Uterus (tissue), 4 donors: ENCODE results near the gene WDFY2. TPM values are rescaled to one million over a fixed set of nuclear protein-coding genes. Genes with fewer than 3 reads are reported as not detected.

Experiments used
- DNase-seq, 2 donors: peaks; one replicate each; pipeline ENCODE4 v3.0.0-alpha.2; 2019 to 2020
- H3K27ac ChIP-seq, 2 donors: fragments of 200-600 bp; sonication (generic); 1 replicate in 1 of 2; 2 replicates in 1 of 2; pipeline ENCODE4 v1.5.1; 2016 to 2018
- H3K27me3 ChIP-seq, 2 donors: fragments of 200-600 bp; sonication (generic); one replicate each; pipeline ENCODE4 v1.5.1; 2018 to 2019; ENCODE audit warnings: control low read depth in 1 of 2
- H3K36me3 ChIP-seq, 2 donors: fragments of 200-600 bp; sonication (generic); one replicate each; pipeline ENCODE4 v1.5.1; 2019; ENCODE audit warnings: control low read depth in 1 of 2
- H3K4me1 ChIP-seq, 2 donors: fragments of 200-600 bp; sonication (generic); one replicate each; pipeline ENCODE4 v1.5.1; 2018 to 2019; ENCODE audit warnings: control low read depth in 1 of 2
- H3K4me3 ChIP-seq, 2 donors: fragments of 200-600 bp; sonication (generic); 1 replicate in 1 of 2; 2 replicates in 1 of 2; pipeline ENCODE4 v1.5.1; 2018 to 2019; ENCODE audit warnings: mild to moderate bottlenecking in 1 of 2
- H3K9me3 ChIP-seq, 2 donors: fragments of 200-600 bp; sonication (generic); one replicate each; pipeline ENCODE4 v1.5.1; 2019; ENCODE audit warnings: control low read depth in 1 of 2
- POLR2A ChIP-seq, 2 donors: fragments of 450-650 bp; IDR thresholded peaks; one replicate each; pipeline ENCODE4 v1.6.1; 2016; ENCODE audit warnings: antibody characterized with exemption in 2 of 2, mild to moderate bottlenecking in 1 of 2, moderate library complexity in 1 of 2
- intact Hi-C: fragments of 100-400 bp; cut with DNase I; formaldehyde crosslinking; loops from one replicate; pipeline ENCODE4 v1.15.1; 2023; ENCODE audit warnings: low total_unique reads
- total RNA-seq, 4 donors: library from RNA; depleted of rRNA in 3 of 4; stranded (reverse); fragments of >200 nt in 3 of 4; gene quantifications; one replicate each; pipeline versions ENCODE4 v1.1.0 to v1.2.4, GENCODE V29; 2014 to 2023
- TF ChIP-seq, protein P1 (sequence below), 4 experiments: fragments of 200-600 bp in 2 of 4; fragments of 450-650 bp in 2 of 4; sonication (generic) in 2 of 4; IDR thresholded peaks; one replicate each; pipeline ENCODE4 v1.5.1; 2016 to 2019; ENCODE audit warnings: antibody characterized with exemption in 4 of 4, mild to moderate bottlenecking in 2 of 4, moderate library complexity in 1 of 4
- donor health status: DM: yes; HTN: yes; CAD: no.

Gene WDFY2
- total RNA-seq, 4 donors from 2014 or later = 7.9 to 21.0 (median 9.1) TPM

DNA sequence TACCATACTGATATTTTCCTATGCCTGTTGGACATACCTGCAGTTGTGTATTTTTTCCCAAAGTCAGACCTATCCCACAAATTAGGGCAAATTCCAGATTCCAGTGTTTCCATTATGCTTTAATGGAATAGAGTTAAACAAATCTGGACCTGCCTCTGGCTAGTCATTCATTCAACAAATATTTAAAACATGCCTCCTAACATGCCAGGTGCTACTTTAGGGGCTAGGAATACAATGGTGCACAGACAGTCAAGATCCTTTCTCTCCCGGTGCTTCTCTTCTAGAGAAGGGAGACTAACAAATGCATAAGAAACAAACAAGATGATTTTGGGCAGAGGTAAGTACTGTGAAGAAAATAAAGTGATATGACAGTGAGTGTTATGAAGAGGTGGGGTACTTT, 7.5 kb upstream of the WDFY2 start:
- Histone ChIP-seq H3K9me3 (no peaks in the 10 kb centered on the region), H3K27ac (no peak overlapping the region), H3K36me3 (no peaks in the 10 kb centered on the region), H3K4me1 (no peaks in the 10 kb centered on the region), H3K4me3 (no peak overlapping the region), H3K27me3 (no peaks in the 10 kb centered on the region)
- intact Hi-C loops = no loop called here
- no peak for TF ChIP-seq POLR2A (IDR thresholded peaks at IDR 0.05)
- TF ChIP-seq, protein P1, sequence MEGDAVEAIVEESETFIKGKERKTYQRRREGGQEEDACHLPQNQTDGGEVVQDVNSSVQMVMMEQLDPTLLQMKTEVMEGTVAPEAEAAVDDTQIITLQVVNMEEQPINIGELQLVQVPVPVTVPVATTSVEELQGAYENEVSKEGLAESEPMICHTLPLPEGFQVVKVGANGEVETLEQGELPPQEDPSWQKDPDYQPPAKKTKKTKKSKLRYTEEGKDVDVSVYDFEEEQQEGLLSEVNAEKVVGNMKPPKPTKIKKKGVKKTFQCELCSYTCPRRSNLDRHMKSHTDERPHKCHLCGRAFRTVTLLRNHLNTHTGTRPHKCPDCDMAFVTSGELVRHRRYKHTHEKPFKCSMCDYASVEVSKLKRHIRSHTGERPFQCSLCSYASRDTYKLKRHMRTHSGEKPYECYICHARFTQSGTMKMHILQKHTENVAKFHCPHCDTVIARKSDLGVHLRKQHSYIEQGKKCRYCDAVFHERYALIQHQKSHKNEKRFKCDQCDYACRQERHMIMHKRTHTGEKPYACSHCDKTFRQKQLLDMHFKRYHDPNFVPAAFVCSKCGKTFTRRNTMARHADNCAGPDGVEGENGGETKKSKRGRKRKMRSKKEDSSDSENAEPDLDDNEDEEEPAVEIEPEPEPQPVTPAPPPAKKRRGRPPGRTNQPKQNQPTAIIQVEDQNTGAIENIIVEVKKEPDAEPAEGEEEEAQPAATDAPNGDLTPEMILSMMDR (IDR thresholded peaks at IDR 0.05) = no peak
- no peak for DNase-seq

DNA sequence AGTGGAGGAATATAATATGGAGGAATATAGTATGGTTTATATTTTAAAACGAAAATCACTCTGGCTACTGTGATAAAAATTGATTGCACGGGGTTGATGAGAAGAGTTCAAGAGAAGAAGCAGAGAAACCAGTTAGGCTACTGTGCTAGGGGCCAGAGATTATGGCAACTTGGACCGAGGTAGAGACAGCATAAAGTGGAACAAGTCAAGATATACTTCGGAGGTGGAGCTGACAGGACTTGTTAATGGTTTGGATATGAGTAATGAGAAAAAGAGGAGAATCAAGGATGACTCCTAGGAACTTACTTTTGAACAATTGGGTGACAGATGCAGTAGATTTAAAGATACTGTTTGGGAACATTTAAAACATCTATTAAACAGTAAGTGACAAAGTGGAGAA, 6.6 kb upstream of the WDFY2 start:
- no peak overlapping the region for H3K27ac ChIP-seq
- no peak for DNase-seq
- TF ChIP-seq, protein P1 (IDR thresholded peaks at IDR 0.05) = no peak
- TF ChIP-seq POLR2A (IDR thresholded peaks at IDR 0.05) = no peak
- intact Hi-C loops = no loop called here
- no peaks in the 10 kb centered on the region for H3K36me3 ChIP-seq
- no peaks in the 10 kb centered on the region for H3K4me1 ChIP-seq
- H3K4me3 ChIP-seq = no peak overlapping the region
- no peaks in the 10 kb centered on the region for H3K9me3 ChIP-seq
- no peaks in the 10 kb centered on the region for H3K27me3 ChIP-seq

- intact Hi-C loops = no loop called here
- Histone ChIP-seq H3K4me3 (no peak overlapping the region), H3K27me3 (no peaks in the 10 kb centered on the region), H3K4me1 (no peaks in the 10 kb centered on the region), H3K36me3 (no peaks in the 10 kb centered on the region), H3K9me3 (no peaks in the 10 kb centered on the region), H3K27ac (no peak overlapping the region)
- TF ChIP-seq, protein P1 (IDR thresholded peaks at IDR 0.05) = no peak
- no peak for TF ChIP-seq POLR2A (IDR thresholded peaks at IDR 0.05)
- no peak for DNase-seq
These were observed 4.6 kb upstream of the WDFY2 start for GRCh38 chr13:51579676-51580075.

- intact Hi-C loops = no loop called here
- H3K27me3 ChIP-seq = no peaks in the 10 kb centered on the region
These were observed 3.0 kb upstream of the WDFY2 start for GRCh38 chr13:51581148-51581820.

GRCh38 chr13:51583469-51583874, 790 bp upstream of the WDFY2 start:
- Histone ChIP-seq H3K27me3 (no peaks in the 10 kb centered on the region), H3K4me3 (peak overlapping the region; percentile 32 to 37)
- no peak for DNase-seq

More at GRCh38 chr13:51581148-51581820, 3.0 kb upstream of the WDFY2 start:
- Histone ChIP-seq H3K4me1 (no peaks in the 10 kb centered on the region), H3K27ac (no peak overlapping the region), H3K36me3 (no peaks in the 10 kb centered on the region), H3K4me3 (no peak overlapping the region), H3K9me3 (no peaks in the 10 kb centered on the region)
- DNase-seq = no peak
- TF ChIP-seq POLR2A (IDR thresholded peaks at IDR 0.05) = no peak
- TF ChIP-seq, protein P1 (IDR thresholded peaks at IDR 0.05) = no peak

More at GRCh38 chr13:51583469-51583874, 790 bp upstream of the WDFY2 start:
- Histone ChIP-seq H3K4me1 (no peaks in the 10 kb centered on the region), H3K36me3 (no peaks in the 10 kb centered on the region), H3K27ac (peak overlapping the region; percentile 76 to 92), H3K9me3 (no peaks in the 10 kb centered on the region)
- TF ChIP-seq, protein P1 (IDR thresholded peaks at IDR 0.05) = no peak
- no peak for TF ChIP-seq POLR2A (IDR thresholded peaks at IDR 0.05)
- intact Hi-C loops = no loop called here
